Cardiac muscle cell (in vitro differentiated cells and primary cell): ENCODE results near the gene MYO3B. TPM values are rescaled to one million over a fixed set of nuclear protein-coding genes. Genes with fewer than 3 reads are reported as not detected.

ENCODE experiments used
- DNase-seq, 2 donors: peaks; one replicate each; pipeline versions ENCODE4 v3.0.0 to v3.0.0-alpha.2; 2010 to 2017; ENCODE audit warnings: low read depth in 1 of 2, low spot score in 1 of 2
- H3K27ac ChIP-seq: fragments of 200-600 bp; sonication (generic); 2 replicates; pipeline ENCODE4 v1.5.1; 2016
- H3K27me3 ChIP-seq: fragments of 200-600 bp; sonication (generic); 2 replicates; pipeline ENCODE4 v1.6.0; 2016; ENCODE audit warnings: control low read depth
- H3K36me3 ChIP-seq: fragments of 200-600 bp; sonication (generic); 2 replicates; pipeline ENCODE4 v1.5.1; 2016; ENCODE audit warnings: control low read depth
- H3K4me1 ChIP-seq: fragments of 200-600 bp; sonication (generic); 2 replicates; pipeline ENCODE4 v1.8.1; 2017; ENCODE audit warnings: low read depth, mild to moderate bottlenecking, mixed run types
- H3K4me3 ChIP-seq: fragments of 200-600 bp; sonication (generic); 2 replicates; pipeline ENCODE4 v1.5.1; 2016; ENCODE audit warnings: mild to moderate bottlenecking
- H3K9me3 ChIP-seq: fragments of 200-600 bp; sonication (generic); 2 replicates; pipeline ENCODE4 v1.5.1; 2017; ENCODE audit warnings: low read depth, mild to moderate bottlenecking, control low read depth
- polyA plus RNA-seq: library from polyadenylated mRNA; unstranded; fragments of >200 nt; fragmentation: Nextera tagmentation; extraction: Ambion mirVana; gene quantifications from 2 replicates; pipeline ENCODE4 v1.2.1, GENCODE V29; 2016
- total RNA-seq: library from RNA; depleted of rRNA; stranded (reverse); fragments of >200 nt; gene quantifications from 2 replicates; pipeline ENCODE4 v1.2.3, GENCODE V29; 2016
- TF ChIP-seq, protein P1 (sequence below): IDR thresholded peaks from 2 replicates; pipeline ENCODE4 v1.5.1; 2012; ENCODE audit warnings: low read depth, mild to moderate bottlenecking, low read length

The MYO3B gene
- total and polyA plus RNA-seq, 2 experiments from 2014 or later = not detected

DNA sequence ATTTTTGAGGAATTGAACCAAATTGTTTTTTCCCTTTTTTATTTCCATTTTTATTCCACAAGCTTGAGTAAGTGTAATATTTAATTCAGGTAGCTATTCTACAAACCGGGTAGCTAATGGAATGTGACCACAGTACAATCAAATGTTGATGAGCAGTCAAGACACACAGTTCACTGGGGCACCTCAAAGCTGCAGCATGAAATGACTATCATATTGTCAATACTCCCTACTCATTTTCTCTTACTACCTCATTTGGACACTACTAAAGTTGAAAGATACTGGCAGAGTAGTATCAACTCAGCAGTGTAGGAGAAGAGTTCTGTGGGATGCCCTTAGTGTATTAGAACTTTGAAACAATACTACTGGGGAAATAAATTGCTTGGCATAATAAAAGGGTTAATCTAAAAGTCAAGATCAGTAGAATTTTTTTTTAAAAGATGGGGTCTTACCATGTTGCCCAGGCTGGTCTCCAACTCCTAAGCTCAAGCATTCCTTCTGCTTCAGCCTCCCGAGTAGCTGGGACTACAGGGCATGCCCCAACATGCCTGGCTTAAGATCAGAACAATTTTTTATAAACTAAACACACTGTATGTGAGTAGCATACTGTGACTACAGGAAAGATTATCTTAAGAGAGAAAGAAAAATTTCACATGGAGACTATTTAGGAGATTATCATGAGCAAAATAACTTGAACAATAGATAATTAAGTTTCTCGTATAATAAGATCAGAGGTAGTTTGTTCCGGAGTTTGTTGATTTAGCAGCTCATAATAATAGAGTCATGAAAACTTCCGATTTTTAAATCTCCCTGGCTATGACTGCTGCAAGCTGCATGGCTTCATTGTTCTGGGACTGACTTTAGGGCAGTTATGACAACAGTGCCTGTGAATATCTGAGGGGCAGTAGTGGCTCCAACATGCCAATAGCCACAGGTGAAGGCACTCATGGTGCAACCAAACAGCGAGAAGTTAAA, 43.7 kb downstream of the MYO3B start:
- DNase-seq = peak in 1 of 2 donors; percentile 34
- TF ChIP-seq, protein P1, sequence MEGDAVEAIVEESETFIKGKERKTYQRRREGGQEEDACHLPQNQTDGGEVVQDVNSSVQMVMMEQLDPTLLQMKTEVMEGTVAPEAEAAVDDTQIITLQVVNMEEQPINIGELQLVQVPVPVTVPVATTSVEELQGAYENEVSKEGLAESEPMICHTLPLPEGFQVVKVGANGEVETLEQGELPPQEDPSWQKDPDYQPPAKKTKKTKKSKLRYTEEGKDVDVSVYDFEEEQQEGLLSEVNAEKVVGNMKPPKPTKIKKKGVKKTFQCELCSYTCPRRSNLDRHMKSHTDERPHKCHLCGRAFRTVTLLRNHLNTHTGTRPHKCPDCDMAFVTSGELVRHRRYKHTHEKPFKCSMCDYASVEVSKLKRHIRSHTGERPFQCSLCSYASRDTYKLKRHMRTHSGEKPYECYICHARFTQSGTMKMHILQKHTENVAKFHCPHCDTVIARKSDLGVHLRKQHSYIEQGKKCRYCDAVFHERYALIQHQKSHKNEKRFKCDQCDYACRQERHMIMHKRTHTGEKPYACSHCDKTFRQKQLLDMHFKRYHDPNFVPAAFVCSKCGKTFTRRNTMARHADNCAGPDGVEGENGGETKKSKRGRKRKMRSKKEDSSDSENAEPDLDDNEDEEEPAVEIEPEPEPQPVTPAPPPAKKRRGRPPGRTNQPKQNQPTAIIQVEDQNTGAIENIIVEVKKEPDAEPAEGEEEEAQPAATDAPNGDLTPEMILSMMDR = no peak
- Histone ChIP-seq H3K36me3 (no peaks in the 10 kb centered on the region), H3K27me3 (no peaks in the 10 kb centered on the region), H3K4me3 (no peak overlapping the region), H3K4me1 (peaks cover 5% of the 10 kb centered on the region), H3K27ac (no peak overlapping the region), H3K9me3 (no peaks in the 10 kb centered on the region)

DNA sequence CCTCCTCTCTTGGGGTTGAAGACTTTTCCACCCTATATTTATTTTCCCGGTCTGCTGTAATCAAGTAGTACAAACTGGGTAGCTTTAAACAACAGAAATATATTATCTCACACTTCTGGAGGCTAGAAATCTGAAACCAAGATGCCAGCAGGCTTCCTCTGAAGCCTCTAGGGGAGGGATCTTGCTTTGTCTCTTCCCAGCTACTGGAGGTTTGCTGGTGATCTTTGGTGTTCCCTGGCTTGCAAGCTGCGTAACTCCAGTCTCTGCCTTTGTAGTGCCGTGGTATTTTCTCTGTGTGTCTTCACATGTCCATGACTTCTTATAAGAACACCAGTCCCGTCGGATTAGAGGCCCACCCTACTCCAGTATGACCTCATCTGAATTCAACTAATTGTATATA, 44.4 kb downstream of the MYO3B start:
- Histone ChIP-seq H3K36me3 (no peaks in the 10 kb centered on the region), H3K27ac (no peak overlapping the region), H3K27me3 (no peaks in the 10 kb centered on the region), H3K9me3 (no peaks in the 10 kb centered on the region), H3K4me1 (peaks cover 5% of the 10 kb centered on the region), H3K4me3 (no peak overlapping the region)
- DNase-seq = peak in 1 of 2 donors; percentile 18
- TF ChIP-seq, protein P1 = no peak

DNA sequence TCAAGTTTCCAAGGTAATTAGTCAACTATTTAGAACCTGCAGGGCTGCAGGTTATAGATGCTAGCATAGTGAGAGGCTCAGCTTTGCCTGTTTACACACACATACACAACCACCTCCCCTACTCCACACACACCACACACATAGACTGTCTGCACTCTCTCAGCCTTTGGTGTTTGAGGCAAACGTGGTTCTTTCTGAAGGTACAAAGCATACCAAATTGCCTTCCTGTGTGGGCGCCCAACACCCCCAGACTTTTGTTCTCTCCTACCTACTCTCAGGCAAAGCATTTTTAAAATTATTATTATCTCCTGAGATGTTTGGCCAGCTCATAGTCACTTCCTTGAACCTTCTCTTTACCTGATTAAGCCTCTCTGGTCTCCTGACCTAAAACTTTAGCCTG, 44.9 kb downstream of the MYO3B start:
- Histone ChIP-seq H3K27ac (no peak overlapping the region), H3K4me1 (peaks cover 5% of the 10 kb centered on the region), H3K27me3 (no peaks in the 10 kb centered on the region), H3K9me3 (no peaks in the 10 kb centered on the region), H3K36me3 (no peaks in the 10 kb centered on the region), H3K4me3 (no peak overlapping the region)
- TF ChIP-seq, protein P1 = no peak
- no peak for DNase-seq

DNA sequence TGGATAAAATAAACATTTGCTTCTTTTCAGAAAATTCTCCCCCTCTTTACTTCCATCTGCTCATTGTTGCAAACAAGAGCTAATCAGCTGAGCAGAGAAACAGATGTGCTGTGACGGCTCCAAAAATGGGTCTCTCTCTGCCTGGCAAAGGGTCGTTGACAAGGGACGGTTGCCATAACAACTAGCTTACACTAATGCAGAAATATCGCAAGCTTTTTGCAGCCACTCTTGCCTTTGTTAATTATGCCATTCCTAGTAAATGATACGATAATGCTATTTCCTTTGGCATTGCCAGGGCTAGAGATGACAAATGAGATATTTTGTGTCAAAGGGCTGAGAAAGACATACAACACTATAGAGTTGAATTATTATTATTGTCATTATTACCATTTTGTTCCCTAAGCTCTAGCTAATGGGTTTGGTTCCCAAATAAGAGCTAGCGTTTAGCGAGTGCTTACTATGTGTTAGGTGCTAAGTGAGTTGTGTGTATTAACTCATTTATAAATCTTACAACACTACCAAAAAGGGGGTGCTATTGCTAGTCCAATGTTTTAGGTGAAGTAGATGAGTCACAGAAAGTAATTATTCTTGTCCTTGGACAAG, 46.8 kb downstream of the MYO3B start:
- H3K4me3 ChIP-seq = no peak overlapping the region
- DNase-seq = peak; percentile 10 to 20
- H3K9me3 ChIP-seq = no peaks in the 10 kb centered on the region
- TF ChIP-seq, protein P1 = no peak
- H3K27me3 ChIP-seq = no peaks in the 10 kb centered on the region
- H3K27ac ChIP-seq = no peak overlapping the region
- H3K36me3 ChIP-seq = no peaks in the 10 kb centered on the region
- peaks cover 11% of the 10 kb centered on the region for H3K4me1 ChIP-seq

DNA sequence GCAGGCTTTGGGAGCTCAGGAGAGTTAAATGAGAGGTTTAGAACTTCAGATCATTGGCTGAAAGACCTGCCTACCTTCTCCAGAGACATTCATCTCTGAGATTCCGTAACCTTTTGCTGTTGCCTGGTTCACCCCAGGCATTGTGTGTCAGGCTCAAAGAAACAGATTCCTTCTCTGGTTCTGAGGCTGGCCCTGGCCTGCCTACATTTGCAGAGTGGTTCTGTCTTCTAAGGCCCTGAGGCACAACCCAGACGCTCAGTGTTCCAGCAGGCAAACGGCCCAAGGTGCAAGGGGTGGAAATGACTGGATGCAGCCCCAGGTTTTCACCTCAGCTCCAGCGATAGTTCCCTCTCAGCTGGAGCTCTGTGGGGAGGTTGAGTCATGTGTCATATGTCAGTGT, 48.3 kb downstream of the MYO3B start:
- TF ChIP-seq, protein P1 = no peak
- Histone ChIP-seq H3K9me3 (no peaks in the 10 kb centered on the region), H3K27me3 (peaks cover 3% of the 10 kb centered on the region), H3K4me3 (no peak overlapping the region), H3K36me3 (no peaks in the 10 kb centered on the region), H3K4me1 (peaks cover 13% of the 10 kb centered on the region), H3K27ac (no peak overlapping the region)
- DNase-seq = no peak
